ENCODE results near the gene DMPK.
"Not testable (repeated sequence)": the region's sequence is repeated elsewhere in the genome, so short reads cannot be mapped to it uniquely, and the experiment has no call there.

The DMPK gene

GRCh38 chr19:45746866-45747265 is 35.4 kb downstream of the DMPK start:
- DNase-seq (ENCODE audit: low read depth, low spot score) = no peak

DNA sequence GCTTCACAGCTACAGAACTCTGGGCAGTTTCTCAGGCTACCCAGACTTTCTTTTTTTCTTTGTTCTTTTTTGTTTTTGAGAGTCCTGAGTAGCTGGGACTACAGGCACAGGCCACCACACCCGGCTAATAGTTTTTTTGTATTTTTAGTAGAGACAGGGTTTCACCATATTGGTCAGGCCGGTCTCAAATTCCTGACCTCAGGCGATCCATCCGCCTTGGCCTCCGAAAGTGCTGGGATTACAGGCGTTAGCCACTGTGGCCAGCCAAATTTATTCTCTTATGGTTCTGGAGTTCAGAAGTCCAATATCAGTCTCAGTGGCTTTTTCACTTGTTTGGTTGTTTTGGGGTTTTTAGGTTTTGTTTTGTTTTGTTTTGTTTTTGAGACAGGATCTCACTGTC is 36.7 kb downstream of the DMPK start:
- DNase-seq (ENCODE audit: low read depth, low spot score) = no peak

- DNase-seq (ENCODE audit: low read depth, low spot score) = no peak
These were observed 39.3 kb downstream of the DMPK start for GRCh38 chr19:45742969-45743368.

GRCh38 chr19:45739498-45740439 is 42.5 kb downstream of the DMPK start:
- no peak for DNase-seq (ENCODE audit: low read depth, low spot score)

GRCh38 chr19:45733160-45733810 is 49.0 kb downstream of the DMPK start, which contains the start of gene MEIOSIN:
Gene MEIOSIN, plus strand, starts transcription at chr19:45733439. Its CDS starts 1,938 bp downstream, at chr19:45735377.
- no peak for DNase-seq (ENCODE audit: low read depth, low spot score)

DNA sequence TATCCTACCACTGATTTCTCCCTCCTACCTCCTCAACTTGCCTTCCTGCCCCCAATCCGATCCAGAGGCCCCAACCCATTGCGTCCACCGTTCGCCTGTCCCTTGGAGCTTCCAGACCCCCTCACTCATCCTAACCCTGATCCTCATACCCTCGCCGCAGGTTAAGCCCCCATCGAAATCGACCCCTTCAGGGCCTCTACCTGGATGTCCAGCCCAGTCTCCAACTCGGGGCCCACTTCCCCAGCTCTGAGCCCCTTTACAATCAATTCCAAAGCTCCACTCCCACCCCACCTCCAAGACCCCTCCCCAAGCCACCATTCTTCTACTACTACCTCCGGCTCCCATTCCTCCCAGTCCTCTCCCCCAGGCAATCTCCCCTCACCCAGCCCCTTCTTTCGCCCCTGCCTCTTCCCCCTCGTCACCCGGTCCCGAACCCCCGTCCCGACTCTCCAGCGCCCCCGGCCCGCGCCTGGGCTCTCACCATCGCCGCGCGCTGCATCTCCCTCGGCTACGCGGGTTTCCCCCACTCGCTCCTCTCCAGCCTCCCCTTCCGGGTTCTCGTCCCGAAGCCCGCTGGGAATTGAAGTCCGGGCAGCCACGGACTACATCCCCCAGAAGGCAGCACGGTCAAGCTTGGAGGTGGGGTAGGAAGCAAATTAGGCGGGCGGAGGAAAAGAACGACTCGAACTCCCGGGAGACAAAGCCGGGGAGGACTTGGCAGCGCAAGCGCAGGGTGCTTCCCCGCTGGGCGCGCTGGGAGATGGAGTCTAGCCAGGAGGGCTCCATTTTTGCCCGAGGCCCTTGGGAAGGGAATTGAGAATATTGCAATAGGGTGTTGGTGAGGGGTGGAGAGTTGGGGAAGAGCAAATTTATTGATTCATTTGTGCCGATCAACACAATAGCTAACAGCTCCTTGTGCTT is 51.7 kb downstream of the DMPK start, which contains the start of gene FBXO46:
Gene FBXO46 (minus strand): TSS at position 529 of the 921 bp plus-strand sequence. CDS start 17,401 bp downstream, outside the sequence.
- DNase-seq (ENCODE audit: low read depth, low spot score) = peak; percentile 98

DNA sequence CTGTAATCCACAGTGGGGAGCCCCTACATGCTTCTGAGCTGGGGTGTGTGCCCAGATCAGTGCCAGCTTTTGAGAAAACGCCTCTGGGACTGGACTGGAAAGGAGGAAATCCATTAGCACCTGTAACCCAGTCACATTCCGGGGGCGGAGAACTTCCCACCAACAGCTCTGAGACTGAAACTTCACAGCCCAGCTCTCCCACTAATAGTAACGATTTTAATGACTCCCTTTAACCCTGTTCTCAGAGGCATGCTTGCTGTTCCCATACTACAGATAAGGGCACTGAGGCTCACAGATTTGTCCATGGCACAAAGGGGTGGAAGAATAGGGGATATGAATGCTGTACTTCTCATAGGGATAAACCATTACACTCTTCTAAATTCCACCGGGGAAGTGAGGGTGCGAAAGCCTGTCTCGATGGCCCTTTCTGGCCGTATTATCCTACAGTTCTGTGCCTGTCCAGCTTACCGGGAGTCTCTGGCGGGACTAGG is 52.4 kb downstream of the DMPK start:
- DNase-seq (ENCODE audit: low read depth, low spot score) = no peak

DNA sequence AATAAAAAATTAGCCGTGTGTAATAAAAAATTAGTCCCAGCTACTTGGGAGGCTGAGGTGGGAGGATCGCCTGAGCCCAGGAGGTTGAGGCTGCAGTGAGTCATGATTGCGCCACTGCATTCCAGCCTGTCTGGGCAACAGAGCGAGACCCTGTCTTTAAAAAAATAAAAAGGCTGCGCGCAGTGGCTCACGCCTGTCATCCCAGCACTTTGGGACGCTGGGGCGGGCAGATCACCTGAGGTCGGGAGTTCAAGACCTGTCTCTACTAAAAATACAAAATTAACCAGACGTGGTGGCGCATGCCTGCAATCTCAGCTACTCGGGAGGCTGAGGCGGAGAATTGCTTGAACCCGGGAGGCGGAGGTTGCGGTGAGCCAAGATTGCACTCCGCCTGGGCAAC is 53.6 kb downstream of the DMPK start:
- DNase-seq (ENCODE audit: low read depth, low spot score) = not testable (repeated sequence)

DNA sequence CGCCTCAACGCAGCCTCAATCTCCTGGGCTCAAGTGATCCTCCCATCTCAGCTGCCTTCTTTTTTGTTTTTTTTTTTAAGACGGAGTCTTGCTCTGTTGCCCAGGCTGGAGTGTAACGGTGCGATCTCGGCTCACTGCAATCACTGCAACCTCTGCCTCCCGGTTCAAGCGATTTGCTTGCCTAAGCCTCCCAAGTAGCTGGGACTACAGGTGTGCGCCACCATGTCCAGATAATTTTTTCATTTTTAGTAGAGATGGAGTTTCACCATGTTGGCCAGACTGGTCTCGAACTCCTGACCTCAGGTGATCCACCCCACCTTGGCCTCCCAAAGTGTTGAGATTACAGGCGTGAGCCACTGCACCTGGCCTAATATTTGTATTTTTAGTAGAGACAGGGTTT is 62.2 kb downstream of the DMPK start:
- DNase-seq (ENCODE audit: low read depth, low spot score) = not testable (repeated sequence)
